HG03097 (cell line): ENCODE results near the gene CLCNKB.

ENCODE experiments used
- ATAC-seq: cut with Tn5 transposase; IDR thresholded peaks from one replicate; pipeline ENCODE4 v1.9.1; 2021; ENCODE audit not compliant: unreplicated experiment, low FRiP score

Gene CLCNKB

DNA sequence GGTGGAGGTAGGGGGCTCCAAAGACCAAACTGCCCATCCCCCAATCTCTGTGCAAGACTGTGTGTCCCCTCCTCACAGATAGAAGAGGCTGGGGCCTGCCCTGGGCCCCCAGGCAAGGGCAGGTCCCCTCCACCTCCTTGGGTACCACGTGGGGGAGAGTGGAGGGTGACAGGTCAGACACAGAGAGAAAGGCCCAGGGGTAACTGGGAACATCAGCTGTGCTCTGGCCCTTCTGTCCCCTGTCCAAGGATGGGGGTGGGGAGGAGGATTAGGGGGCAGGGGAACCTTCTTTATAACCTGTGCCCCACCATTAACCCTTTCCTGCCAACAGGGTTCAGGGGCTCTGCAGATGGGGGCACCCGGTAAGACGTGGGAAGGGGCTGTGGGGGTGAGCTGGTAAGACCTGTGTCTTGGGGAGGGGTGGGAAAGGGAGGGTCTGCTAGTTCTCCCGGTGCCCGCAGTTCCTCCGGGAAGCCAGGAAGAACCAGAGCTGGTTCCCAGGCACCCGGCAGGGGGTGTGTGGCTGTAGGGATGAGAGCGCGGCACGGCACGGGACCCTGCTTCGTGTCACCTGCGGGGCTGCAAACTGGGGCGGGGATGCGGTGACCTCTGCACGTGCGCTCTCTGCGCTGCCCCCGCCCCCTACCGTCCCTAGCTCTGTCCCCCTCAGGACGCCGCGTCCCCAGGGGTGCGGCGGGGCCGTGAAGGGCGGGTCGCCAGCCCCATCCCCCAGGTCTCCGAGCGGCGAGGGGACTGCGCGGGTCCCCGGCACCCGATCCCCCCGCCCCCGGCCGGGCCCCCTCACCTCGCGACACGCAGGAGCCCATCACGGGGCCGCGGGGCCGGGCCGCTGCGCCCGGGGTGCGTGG lies 29.3 kb downstream of the CLCNKB start:
- ATAC-seq = no peak

DNA sequence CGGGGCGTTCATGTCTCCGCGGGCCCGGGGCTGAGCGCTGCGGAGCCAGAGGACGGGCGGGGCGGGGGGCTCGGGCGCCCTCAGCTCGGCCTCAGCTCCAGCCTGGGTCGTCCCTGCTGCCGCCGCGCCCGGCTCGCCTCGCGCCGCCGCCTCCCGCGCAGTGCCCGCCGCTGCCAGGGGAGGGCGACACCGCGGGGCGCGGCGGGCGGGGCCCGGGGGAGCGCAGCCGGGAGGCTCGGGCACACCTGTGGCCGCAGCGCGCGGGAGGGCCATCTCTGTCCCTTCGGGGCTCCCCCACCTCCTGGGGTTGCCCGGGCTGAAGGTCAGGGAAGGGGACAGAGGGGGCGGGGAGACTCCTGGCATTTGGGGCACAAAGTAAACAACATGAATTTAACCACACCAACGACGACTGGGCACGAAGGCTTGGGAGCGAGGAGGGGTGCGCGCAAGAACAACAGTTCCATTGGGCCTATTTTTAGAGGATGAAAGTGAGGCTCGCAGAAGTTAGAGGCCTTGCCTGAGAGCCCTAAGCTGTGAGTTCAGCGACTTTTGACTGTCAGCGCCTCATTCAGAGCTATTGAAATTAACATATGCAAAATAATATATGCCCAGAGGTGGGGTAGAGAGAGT lies 30.0 kb downstream of the CLCNKB start, which contains the start of gene FAM131C:
Gene FAM131C, minus strand, starts transcription at position 162 of the 630 bp plus-strand sequence. CDS start 209 bp downstream, outside the sequence.
- no peak for ATAC-seq

DNA sequence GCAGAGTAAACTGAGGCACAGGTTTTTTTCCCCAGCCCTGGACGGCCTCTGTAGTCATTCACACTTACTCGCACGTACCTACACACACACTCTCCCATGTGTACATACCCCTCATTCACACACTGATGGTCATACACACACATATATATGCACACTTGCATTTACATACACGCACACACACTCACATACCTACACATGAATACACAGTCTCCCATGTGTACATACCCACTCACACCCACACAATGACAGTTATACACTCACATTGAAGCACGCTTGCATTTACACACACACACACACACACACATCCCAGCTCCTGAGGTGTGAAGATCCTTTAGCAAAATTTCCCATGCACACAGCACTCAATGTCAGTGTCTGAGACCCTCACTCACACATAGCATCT lies 30.6 kb downstream of the CLCNKB start:
- no peak for ATAC-seq

DNA sequence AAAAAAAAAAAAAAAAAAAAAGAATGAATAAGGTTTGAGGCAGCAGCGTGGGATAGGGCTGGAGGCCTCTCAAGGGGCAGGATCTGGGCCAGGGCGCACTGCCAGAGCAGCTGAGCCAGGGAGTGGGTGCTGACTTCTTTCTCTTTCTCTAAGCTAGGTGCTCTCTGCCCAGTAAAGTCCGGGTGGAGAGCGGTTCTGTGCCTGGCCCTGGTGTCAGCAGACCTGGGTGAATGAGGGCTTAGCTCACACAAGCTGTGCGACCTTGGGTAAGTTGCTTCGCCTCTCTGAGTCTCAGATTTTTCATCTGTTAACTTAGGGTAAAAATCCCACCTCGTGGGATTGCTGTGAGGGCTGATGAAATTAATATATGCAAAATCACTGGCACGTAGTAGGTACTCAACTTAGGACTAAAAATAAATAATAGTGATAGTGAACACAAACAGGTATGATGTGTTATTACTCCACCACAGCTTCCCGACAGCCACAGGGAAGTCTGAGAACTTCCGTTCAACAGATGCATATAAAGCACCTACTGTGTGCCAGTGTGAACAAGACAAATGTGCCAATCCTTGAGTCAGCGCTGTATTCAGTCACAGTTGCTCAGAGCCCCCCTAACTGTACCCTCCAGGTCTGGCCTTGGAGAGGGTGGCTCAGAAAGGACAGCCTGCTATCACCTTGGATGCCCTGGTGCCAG lies 31.9 kb downstream of the CLCNKB start:
- ATAC-seq = no peak

DNA sequence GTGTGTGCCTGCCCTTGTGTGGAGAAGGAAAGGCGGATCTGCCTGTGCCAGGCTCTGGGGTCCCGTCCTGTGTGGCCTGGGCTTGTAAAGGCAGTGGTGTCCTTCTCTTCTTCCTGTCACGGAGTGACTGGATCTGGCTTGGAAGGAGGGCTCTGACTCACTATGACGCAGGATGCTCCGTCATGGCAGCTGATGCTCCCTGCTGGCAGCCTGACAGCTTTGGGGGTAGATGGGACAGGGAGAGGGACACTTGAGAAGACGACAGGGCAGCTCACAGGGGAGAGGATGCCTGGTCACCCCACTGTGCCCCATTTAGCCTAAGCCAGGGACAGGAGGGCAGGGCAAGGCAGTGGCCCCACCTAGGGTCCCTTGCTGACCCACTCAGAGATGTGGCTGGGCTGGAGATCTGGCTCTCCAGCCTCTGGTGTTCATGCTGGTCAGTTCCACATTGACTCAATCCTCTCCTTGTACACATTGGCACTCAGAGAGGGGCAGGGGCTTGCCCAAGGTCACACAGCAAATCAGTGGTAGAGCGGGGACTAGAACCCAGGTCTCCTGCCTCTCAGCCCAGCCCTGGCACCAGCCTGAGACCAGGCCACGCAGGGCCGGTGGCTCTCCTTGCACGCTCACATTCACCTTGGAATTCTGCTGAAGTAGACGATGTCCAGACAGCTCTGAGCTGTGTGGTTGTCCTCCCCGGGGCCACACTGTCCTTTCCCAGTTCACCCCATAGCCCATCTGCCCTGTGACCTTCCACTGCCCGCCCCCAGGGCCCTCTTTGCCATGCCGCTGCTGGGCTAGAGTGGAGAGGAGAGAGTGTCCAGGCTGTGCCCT lies 32.7 kb downstream of the CLCNKB start:
- no peak for ATAC-seq

DNA sequence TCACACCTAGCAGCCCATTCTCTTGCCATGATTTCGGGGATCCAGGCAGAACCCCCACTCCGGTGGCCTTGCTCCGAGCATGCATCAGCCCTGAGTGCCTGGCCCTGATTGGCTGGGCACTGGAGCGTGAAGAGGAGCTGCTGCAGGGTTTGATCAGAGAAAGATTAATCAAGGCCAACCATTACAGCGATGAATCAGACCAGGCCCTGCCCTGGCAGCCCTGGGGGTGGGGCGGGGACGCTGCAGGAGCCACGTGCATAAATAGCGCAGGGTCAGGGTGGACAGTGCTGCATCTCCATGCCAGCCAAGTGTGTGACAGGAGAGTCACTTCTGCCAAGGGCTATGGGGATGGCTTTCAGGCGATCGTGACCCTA lies 33.3 kb downstream of the CLCNKB start:
- ATAC-seq = no peak

DNA sequence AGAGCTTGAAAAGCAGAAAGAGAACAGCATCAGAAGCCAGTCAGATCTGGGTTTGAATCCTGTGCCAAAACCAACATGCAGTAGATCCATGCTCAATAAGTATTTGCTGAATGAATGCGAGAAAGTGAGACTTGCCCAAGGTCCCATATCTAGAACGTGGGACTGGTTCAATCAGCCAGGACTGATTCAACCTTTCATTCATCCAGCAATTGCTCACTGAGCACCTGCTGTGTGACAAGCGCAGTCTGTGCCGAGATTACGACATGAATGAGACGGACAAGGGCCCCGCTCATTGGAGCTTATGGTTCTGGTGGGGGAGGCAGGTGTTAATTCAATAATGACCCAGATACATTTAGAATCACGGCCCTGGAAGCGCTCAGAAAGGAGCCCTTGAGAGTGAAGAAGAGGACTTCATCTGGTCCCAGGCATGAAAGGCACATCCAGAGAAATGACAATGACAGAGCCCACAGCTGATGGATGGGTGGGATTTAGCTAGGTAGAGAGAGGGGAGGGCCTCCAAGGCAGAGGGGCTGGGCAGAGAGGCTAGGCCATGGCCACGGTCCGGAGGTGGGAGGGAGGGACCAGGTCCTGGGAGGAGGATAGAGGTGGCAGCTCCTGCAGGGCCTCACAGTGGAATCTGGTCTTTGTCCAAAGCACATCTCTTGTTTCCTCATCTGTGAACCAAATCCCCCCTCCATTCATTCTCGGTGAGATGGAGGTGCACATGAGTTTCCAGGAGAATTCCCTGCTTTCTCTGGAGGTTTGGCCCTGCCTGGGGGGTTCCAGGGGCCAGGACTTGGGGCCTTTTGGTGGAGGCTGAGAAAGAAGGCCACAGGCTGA lies 34.0 kb downstream of the CLCNKB start:
- no peak for ATAC-seq

DNA sequence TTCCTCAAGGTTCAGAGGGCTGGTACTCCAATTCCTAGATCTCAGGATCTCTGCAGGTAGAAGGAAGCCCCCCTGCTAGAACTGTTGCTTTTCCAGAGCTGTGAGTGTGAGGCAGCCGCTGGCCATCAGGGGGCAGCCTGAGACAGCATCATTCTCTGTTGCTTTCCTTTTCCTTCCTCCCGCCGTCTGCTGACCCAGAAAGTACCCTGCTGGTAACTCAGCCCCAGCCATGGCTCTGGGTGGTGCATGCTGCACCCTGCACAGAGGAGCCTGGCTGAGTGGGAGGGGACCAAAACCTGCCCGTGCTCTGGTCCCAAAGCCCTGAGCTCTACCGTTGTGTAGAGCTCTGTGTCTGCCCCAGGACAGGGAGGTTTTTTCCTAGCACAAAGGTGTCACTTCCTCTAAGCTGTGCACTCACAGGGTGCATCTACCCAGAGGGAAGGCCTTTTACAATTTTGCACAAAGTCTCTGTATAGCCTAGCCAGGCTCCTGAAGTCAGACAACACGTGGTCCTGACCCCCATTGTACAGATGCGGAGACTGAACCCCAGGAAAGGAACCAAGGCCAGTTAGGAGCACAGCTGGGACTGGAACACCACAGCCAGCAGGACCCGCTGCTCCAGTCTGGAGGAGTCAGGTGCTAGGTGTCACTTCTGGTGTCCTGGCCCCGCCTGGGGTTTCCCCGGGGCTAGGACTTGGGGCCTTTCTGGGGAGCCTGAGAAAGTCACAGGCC lies 35.5 kb downstream of the CLCNKB start:
- ATAC-seq = no peak

DNA sequence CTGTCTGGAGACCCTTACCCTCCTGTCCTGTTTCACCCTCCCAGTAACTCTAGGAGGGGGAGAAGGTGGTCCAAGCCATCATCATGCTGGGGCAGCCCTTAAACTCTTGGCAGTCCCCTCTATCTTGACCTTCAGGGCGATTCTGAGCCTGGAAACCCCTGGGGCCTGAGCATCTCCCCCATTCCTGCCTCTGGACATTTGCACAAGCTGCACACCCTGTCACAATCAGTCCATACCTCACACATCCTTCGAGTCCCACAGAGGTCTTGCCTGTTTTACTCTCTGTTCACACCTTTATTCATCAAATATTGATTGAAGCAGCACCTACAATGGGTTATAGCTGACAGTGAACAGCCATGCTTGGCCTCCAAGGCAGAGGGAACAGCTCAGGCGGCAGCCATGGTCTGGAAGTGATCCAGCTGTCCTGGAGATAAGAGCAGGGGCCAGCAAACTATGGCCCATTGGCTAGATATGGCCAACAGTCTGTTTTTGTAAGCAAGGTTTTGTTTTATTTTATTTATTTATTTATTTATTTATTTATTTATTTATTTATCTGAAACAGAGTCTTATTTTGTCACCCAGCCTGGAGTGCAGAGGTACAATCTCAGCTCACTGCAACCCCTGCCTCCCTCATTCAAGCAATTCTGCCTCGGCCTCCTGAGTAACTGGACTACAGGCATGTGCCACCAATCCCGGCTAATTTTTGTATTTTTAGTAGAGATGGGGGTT lies 37.0 kb downstream of the CLCNKB start:
- no peak for ATAC-seq

DNA sequence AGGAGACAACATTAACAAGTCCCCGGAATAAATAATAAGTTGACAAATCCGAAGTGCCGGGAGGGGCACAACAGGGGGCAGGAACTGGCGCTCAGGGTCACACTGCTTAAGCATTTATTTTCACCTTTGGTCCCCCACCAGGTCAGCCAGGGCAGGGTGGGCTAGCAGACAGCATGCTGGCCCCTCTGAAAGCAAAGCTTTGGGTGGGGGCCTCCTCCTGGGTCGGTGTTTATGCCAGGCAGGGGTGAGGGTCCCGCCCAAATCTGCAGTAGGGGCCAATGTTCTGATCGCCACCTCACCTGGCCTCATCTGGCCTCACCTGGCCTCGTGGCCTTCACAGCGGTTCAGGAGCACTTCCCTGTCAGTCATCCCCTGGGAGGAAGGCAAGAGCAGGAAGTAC lies 38.1 kb downstream of the CLCNKB start:
- no peak for ATAC-seq

DNA sequence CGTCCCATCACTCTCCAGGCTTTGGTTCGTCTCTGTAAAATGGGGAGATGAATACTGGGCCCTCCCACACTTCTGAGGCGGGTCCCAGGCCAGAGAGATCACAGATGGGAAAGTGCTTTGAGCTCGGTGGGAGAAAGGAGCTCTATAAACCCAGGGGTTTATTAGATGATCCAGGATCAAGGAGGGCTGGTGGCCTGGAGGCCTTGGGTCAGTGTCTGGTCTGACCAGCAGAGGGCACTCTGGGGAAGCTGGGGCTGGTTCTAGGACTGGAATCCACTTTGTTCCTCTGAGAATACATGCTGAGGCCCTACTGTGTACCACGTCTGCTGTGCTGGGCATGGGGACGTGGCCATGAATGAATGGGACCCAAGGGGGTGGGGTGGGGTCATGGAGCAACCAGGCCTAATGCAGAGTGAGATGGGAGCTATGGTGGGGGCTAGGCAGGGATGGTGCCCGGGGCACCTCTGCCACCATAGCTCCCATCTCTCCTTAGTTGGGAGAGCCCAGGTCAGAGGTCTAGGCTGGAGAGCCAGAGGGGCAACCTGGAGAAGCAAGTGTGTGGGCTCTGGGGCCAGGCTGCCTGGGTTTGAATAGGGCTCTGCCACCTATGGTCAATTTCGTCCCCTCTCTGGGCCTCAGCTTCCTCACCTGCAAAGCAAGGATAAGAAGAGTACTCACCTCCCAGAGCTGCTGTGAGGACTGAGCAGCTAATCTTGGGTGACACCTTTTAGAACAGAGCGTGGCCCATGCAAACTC lies 38.9 kb downstream of the CLCNKB start:
- ATAC-seq = no peak

DNA sequence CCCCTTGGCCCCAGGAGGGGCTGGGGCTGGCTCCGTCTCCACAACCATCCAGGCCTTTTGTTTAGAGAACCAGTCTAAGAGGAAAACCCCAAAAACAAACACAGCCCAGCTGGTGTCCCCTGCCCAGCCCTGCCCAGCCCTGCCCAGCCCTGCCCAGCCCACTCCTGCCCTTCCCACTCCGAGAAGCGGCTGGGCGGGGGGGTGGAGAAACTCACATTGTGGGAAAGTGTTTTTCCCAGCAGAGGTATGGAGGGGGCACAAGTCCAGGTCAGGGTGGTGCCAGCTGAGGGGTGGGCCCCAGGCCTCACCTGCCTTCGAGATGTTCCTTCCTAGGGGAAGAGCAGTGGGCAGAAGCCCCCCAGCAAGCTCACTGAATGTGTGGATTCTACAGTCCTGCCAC lies 39.9 kb downstream of the CLCNKB start:
- ATAC-seq = no peak

DNA sequence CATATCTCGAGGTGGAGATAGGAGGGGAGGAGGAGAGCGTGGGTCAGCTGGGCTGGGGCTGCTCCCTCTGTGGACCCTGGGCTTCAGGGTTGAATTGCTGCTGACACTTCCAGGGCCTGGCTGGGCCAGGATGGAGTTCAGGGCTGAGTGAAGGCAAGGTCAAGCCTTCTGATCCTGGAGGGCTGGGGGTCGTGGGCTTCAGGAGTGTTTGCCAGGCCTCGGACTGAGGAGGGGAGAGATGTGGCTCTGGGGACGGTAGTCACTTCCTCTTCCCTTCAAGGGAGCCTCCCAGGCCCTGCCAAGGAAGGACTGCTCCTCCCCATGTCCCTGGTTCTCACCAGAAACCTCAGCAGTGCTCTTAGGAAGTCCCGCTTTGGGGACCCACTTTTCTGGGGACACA lies 41.9 kb downstream of the CLCNKB start:
- no peak for ATAC-seq

DNA sequence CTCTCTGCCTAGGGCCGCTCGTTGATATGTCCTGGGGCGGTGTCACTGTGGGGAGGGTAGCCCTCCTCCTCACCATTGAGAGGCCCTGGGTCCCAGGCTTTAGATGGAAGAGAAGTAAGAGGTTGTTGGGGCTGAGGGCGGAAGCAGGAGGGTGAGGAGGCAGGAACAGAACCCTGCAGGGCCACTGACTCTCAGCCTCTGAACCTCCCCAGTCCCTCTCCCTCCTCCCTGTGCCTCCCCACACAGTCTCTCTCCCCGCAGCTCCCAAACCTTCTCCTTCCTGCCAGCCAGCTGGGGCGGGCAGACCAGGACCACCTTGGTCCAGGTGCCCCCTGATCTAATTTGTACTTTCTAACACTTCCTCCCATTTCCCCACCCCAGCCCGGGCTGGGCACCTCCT lies 44.2 kb downstream of the CLCNKB start:
- no peak for ATAC-seq

DNA sequence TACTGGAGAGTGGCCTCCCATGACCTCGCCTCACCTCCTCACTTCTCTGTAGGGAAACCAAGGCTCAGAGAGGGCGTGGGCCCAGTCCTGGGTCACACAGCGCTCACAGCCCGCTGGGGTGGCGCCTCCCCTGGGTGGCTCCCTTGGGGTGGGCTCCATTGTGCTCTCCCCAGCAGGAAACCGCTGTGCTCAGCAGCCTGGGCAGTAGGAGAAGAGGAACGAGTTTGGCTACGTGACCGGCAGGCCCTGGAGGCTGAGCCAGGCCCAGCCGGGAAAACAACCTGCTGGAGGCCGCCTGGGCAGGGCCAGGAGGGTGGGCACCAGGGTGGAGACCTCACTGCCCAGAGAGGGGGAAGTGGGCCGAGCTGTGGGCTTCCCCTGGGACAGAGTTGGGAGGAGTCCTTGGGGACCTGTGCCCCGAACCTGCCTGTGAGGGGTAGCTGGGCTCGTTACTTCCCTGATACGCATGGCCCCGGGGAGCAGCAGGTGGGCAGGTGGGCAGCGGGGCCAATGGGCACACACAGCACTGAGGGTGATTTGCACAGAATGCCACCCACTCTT lies 44.8 kb downstream of the CLCNKB start:
- ATAC-seq = no peak

DNA sequence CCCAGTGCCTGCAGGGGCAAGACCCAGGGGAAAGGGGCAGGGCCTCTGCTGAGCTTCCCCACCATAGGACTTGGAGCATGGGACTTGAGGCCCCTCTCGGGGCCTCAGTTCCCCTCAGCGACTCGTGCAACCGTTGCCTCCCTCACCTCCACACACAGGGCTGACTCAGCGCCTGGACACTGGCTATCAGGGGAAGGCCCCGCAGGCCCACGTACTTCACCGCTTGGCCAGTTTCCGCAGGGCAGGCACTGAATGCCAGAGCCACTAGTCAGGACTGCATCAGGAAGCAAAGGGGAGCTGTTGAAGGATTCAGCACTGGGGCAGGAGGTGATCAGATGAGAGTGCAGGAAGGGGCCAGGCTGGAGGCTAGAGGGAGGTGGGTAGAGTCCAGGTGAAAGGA lies 45.4 kb downstream of the CLCNKB start:
- ATAC-seq = no peak

DNA sequence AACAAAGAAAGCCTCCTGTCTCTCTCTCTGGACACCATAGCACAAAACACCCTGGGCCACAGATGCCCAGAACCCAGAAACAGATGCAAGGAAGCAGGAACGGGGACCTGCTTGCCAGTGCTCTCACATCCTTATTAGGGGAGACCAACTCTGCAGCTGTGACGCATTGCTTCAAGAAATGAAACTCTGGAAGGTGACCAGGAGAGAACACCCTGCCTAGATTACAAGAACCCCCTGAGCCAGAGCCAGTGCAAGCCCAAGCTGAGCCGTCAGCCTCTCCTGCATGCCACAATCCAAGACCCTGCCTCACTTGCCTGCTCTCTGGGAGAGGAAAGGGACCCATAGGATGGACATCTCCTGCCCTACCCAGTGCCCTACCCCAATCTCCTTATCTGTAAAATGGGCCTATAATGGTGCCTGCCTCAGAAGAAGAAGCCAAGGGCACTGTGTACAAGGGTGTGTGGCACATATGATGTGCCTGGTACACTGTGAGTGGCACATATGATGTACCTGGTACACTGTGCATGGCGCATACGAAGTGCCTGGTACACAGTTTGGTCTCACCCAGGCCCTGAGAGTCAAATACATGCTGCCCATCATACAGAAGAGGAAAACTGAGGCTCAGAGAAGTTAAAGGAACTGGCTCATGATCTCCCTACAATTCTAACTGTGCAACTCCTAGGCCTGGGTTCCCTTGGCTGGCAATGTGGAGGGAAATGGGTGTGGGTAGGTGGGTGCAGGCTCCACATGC lies 46.7 kb downstream of the CLCNKB start:
- ATAC-seq = no peak
